NCI-H69 (cell line): ENCODE results near the gene MYRIP.

ENCODE experiments used
- DNase-seq: peaks from one replicate; lab custom pipeline; 2025; lab: John Stamatoyannopoulos, UW

Gene MYRIP

GRCh38 chr3:40291471-40291870 lies 482.1 kb downstream of the MYRIP start:
- DNase-seq = no peak

GRCh38 chr3:40292637-40293349 lies 483.4 kb downstream of the MYRIP start:
- DNase-seq = no peak

GRCh38 chr3:40294434-40294833 lies 485.0 kb downstream of the MYRIP start:
- no peak for DNase-seq

DNA sequence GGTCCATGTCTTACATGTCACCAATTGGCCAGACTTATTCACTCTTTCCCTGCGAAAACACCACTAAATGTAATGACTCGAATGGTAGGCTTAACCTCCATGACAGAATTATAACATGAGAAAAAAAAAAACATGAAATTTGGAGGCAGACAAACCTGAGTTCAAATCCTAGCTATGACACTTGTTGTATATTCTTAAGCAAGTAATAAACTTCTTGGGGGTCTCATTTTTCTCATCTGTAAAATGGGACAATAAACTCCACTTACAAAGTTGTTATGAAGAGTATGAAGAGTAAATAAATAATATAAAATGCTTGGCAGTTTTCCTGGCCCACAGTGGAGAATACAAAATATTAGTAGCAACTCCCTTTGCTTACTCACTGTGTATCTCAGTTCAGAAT lies 488.7 kb downstream of the MYRIP start:
- no peak for DNase-seq

DNA sequence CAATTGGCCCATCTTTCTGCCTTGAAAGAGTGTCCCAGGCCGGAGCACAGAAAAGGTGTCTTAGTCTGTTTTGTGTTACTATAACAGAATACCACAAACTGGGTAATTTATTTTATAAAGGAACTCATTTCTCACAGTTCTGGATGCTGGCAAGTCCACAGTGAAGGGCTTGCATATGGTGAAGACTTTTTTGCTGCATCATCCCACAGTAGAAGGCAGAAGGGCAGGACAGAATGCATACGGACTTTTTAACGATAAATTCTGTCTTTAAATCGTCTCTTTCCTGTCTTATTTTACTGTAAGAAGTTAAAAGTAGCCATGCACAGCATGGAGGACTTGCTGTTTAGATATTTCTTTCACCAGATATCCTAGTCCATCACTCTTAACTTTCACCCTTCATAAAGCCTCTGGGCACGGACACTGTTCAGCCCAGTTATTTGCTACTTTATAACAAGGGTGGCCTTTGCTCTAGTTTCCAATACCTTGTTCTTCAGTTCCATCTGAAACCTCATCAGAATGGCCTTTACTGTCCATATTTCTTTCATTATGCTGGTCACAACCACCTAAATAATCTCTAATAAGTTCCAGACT lies 489.8 kb downstream of the MYRIP start:
- no peak for DNase-seq

GRCh38 chr3:40299721-40300335 lies 490.4 kb downstream of the MYRIP start:
- no peak for DNase-seq

DNA sequence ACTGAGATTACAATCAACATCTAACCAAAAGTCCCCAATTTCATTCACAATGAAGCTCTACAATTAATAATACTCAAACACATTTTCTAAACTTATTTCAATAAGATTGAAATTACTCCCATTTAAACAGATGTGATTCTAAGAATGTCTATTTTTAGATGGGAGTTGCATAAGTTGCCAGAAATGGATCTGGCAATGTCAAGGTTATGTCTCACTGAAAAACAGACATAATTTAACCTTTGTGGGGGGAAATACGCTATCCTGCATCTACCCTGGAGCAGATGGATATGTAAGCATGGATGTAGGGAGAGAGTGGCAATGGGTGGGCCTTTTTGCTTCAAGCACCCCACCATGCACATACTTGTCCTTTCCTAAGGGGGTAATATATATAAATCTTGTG lies 493.4 kb downstream of the MYRIP start:
- DNase-seq = no peak

DNA sequence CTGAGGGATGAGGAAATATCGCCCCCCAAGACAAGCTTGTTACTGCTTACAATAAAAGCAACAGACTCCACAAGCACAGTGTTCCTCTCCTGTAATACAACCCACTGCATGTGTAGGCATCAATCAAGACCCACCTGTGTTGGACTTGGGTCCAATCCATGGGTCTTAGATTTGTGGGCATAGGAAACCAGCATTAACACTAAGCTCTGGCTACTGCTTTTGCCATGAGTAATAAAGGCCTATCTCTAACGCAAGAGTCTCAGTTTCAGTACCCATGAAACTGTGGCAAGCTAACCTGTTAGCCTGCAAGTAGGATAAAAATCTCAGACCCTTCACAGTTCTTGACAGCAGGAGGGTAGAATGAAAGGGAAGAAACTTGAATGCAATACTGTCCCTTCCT lies 494.9 kb downstream of the MYRIP start:
- DNase-seq = no peak

DNA sequence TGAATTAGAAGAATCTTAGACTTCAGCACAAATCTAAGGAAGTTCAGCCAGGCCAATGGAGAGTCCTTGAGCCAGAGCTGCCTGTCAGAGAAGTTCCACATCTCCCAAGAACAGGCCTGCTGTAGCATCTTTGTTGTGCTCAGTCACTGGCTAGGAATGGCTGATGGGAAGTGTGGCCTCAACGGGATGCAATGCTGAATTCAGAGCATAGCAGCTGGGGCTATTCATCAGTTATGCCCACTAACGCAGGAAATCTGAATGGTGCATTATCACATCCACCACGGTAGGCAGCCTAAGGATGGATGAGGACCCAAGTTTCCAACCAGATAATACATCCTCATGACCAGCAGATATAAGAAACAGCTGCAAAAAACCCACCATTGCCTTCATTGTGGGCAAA lies 496.9 kb downstream of the MYRIP start:
- DNase-seq = no peak

GRCh38 chr3:40307176-40307575 lies 497.8 kb downstream of the MYRIP start:
- no peak for DNase-seq

DNA sequence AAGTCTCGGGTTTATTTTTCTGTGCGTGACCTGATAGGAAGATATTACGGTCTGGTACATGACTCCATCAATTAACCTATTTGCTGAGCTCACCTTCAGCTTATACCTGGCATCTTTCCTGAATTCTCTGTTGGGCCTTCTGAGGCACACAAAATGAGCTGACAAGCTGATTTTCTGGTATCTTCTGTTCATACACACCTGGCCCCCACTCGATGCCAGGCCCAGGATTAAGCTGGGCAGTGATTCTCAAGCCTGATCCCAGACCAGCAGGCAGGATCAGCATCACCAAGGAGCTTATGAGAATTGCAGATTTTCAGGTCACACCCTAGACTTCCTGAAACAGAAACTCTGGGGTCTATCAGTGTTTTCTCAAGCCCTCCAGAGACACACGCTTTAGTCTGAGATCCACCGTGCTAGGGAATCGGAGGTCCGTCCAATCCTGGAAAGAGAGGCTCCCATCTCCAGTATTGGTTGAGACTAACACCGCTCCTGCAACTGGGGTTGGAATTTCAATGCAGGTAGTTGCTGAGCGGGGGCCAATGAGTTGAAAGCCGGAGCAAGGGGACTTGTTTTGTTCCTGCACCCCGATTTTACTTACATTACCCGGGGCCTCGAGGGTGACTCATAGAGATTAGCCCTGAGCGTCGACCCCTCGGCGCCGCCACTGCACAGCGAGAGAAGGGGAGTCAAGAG lies 499.5 kb downstream of the MYRIP start:
- DNase-seq = no peak

DNA sequence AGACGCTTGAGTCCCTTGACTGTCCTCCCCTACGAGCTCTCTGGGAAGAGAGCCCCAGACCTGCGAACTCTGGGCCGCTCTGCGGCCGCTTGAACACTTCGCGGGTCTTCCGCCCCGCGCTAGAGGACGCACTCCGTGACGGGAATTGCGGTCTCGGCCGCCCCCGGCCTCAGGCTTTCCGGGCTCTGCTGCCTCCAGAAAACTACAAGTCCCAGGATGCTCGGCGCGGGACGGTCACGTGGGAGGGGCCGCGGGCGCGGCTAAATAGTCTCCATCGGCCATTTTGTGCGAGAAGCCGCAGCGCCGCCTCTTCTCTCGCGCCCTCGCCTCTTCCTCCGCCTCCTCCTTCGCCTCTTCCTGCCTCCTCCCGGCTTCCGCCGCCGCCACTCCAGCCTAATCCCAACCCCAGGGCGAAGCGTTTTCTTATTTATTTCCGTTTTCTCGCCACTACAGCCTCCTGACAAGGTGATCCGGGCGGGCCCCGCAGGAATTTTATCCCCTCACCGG lies 500.1 kb downstream of the MYRIP start, which contains the start of gene EIF1B:
EIF1B (plus strand) TSS at position 290 of the 507 bp plus-strand sequence. CDS start 235 bp downstream, outside the sequence.
- DNase-seq = peak; percentile 96
